ENCODE measurements around the gene SLC22A7. TPM values are rescaled to one million over a fixed set of nuclear protein-coding genes. Genes with fewer than 3 reads are reported as not detected.

SLC22A7 gene
- total RNA-seq, 1 donor from 2014 or later, result not detected

DNA sequence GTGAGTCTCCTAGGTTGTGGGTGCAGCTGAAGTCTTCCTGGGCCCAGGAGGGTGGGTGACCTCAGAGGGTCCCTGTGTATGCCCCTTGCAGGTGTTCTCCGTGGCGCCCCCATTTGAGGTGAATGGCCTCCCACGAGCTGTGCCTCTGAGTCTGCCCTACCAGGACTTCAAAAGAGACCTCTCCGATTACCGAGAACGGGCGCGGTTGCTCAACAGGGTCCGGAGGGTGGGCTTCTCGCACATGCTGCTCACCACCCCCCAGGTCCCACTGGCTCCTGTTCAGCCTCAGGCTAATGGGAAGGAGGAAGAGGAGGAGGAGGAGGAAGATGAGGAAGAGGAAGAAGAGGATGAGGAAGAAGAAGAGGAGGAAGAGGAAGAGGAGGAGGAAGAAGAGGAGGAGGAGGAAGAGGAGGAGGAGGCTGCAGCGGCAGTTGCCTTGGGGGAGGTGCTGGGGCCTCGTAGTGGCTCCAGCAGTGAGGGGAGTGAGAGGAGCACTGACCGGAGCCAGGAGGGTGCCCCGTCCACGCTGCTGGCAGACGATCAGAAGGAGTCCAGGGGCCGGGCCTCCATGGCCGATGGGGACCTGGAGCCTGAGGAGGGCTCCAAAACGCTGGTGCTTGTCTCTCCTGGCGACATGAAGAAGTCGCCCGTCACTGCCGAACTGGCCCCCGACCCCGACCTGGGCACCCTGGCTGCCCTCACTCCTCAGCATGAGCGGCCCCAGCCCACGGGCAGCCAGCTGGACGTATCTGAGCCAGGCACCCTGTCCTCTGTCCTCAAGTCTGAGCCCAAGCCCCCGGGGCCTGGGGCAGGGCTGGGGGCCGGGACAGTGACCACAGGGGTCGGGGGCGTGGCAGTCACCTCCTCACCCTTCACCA is 15.2 kb upstream of the SLC22A7 start:
- no peaks in the 10 kb centered on the region for H3K9me3 ChIP-seq
- H3K27ac ChIP-seq, result no peak overlapping the region
- no peak for DNase-seq (ENCODE audit: extremely low spot score in 2 of 2)
- intact Hi-C loops (cut with DNase I), result no loop called here
- H3K4me3 ChIP-seq, result no peak overlapping the region
- H3K36me3 ChIP-seq, result no peaks in the 10 kb centered on the region
- TF ChIP-seq POLR2AphosphoS5 (IDR thresholded peaks at IDR 0.05; ENCODE audit: insufficient read depth in 1 of 2, low read depth in 1 of 2) (no peak), POLR2A (IDR thresholded peaks at IDR 0.05) (no peak)
- TF ChIP-seq, protein P1, sequence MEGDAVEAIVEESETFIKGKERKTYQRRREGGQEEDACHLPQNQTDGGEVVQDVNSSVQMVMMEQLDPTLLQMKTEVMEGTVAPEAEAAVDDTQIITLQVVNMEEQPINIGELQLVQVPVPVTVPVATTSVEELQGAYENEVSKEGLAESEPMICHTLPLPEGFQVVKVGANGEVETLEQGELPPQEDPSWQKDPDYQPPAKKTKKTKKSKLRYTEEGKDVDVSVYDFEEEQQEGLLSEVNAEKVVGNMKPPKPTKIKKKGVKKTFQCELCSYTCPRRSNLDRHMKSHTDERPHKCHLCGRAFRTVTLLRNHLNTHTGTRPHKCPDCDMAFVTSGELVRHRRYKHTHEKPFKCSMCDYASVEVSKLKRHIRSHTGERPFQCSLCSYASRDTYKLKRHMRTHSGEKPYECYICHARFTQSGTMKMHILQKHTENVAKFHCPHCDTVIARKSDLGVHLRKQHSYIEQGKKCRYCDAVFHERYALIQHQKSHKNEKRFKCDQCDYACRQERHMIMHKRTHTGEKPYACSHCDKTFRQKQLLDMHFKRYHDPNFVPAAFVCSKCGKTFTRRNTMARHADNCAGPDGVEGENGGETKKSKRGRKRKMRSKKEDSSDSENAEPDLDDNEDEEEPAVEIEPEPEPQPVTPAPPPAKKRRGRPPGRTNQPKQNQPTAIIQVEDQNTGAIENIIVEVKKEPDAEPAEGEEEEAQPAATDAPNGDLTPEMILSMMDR (IDR thresholded peaks at IDR 0.05), result no peak
- no peaks in the 10 kb centered on the region for H3K4me1 ChIP-seq
- no peaks in the 10 kb centered on the region for H3K27me3 ChIP-seq

GRCh38 chr6:43283514-43283901 is 14.6 kb upstream of the SLC22A7 start:
- no peaks in the 10 kb centered on the region for H3K27me3 ChIP-seq
- H3K27ac ChIP-seq, result no peak overlapping the region

DNA sequence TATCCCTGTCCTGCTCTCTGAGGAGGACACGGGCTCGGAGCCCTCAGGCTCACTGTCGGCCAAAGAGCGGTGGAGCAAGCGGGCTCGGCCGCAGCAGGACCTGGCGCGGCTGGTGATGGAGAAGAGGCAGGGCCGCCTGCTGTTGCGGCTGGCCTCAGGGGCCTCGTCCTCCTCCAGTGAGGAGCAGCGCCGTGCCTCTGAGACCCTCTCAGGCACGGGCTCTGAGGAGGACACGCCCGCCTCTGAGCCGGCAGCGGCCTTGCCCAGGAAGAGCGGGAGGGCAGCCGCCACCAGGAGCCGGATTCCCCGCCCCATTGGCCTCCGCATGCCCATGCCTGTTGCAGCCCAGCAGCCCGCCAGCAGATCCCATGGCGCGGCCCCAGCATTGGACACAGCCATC is 14.2 kb upstream of the SLC22A7 start:
- no peaks in the 10 kb centered on the region for H3K36me3 ChIP-seq
- no peaks in the 10 kb centered on the region for H3K9me3 ChIP-seq
- H3K27ac ChIP-seq, result no peak overlapping the region
- no peaks in the 10 kb centered on the region for H3K27me3 ChIP-seq
- TF ChIP-seq POLR2A (IDR thresholded peaks at IDR 0.05) (no peak), POLR2AphosphoS5 (IDR thresholded peaks at IDR 0.05; ENCODE audit: insufficient read depth in 1 of 2, low read depth in 1 of 2) (no peak)
- TF ChIP-seq, protein P1 (IDR thresholded peaks at IDR 0.05), result no peak
- DNase-seq (ENCODE audit: extremely low spot score in 2 of 2), result no peak
- H3K4me1 ChIP-seq, result no peaks in the 10 kb centered on the region
- H3K4me3 ChIP-seq, result no peak overlapping the region
- intact Hi-C loops (cut with DNase I), result no loop called here

More at GRCh38 chr6:43283514-43283901, 14.6 kb upstream of the SLC22A7 start:
- TF ChIP-seq POLR2AphosphoS5 (IDR thresholded peaks at IDR 0.05; ENCODE audit: insufficient read depth in 1 of 2, low read depth in 1 of 2) (no peak), POLR2A (IDR thresholded peaks at IDR 0.05) (no peak)
- TF ChIP-seq, protein P1 (IDR thresholded peaks at IDR 0.05), result no peak
- Histone ChIP-seq H3K4me3 (no peak overlapping the region), H3K9me3 (no peaks in the 10 kb centered on the region), H3K36me3 (no peaks in the 10 kb centered on the region), H3K4me1 (no peaks in the 10 kb centered on the region)
- intact Hi-C loops (cut with DNase I), result no loop called here
- DNase-seq (ENCODE audit: extremely low spot score in 2 of 2), result no peak

GRCh38 chr6:43284991-43285781 is 12.9 kb upstream of the SLC22A7 start:
- H3K4me1 ChIP-seq, result no peaks in the 10 kb centered on the region
- no peaks in the 10 kb centered on the region for H3K36me3 ChIP-seq
- H3K27me3 ChIP-seq, result no peaks in the 10 kb centered on the region
- no peak overlapping the region for H3K27ac ChIP-seq
- TF ChIP-seq POLR2AphosphoS5 (IDR thresholded peaks at IDR 0.05; ENCODE audit: insufficient read depth in 1 of 2, low read depth in 1 of 2) (no peak), POLR2A (IDR thresholded peaks at IDR 0.05) (no peak)
- TF ChIP-seq, protein P1 (IDR thresholded peaks at IDR 0.05), result no peak
- H3K4me3 ChIP-seq, result peak overlapping the region; percentile 23 to 29
- no peak for DNase-seq (ENCODE audit: extremely low spot score in 2 of 2)
- no peaks in the 10 kb centered on the region for H3K9me3 ChIP-seq
- intact Hi-C loops (cut with DNase I), result no loop called here
